Activated CD4-positive, alpha-beta T cell treated with anti-CD3 and anti-CD28 coated beads, Interleukin-2, amount 50 U/mL, for 16 hours (primary cell): ENCODE results near the gene MAP6D1.
"Not testable (repeated sequence)": the region's sequence is repeated elsewhere in the genome, so short reads cannot be mapped to it uniquely, and the experiment has no call there.

ENCODE experiments used
- DNase-seq: peaks from one replicate; pipeline ENCODE4 v3.0.0-alpha.2; 2020

MAP6D1 gene

GRCh38 chr3:183796372-183796771 lies 29.0 kb downstream of the MAP6D1 start:
- DNase-seq = no peak

- no peak for DNase-seq
Measured at GRCh38 chr3:183794452-183794851, 30.9 kb downstream of the MAP6D1 start.

GRCh38 chr3:183792976-183793375 lies 32.4 kb downstream of the MAP6D1 start:
- no peak for DNase-seq

GRCh38 chr3:183790700-183791099 lies 34.7 kb downstream of the MAP6D1 start:
- no peak for DNase-seq

GRCh38 chr3:183789826-183790225 lies 35.6 kb downstream of the MAP6D1 start:
- DNase-seq = no peak

GRCh38 chr3:183784503-183784902 lies 40.9 kb downstream of the MAP6D1 start:
- not testable (repeated sequence) for DNase-seq

GRCh38 chr3:183782576-183783276 lies 42.7 kb downstream of the MAP6D1 start:
- DNase-seq = no peak

GRCh38 chr3:183781246-183781645 lies 44.1 kb downstream of the MAP6D1 start:
- no peak for DNase-seq

- no peak for DNase-seq
Measured at GRCh38 chr3:183779896-183780465, 45.4 kb downstream of the MAP6D1 start.

- DNase-seq = no peak
Measured at GRCh38 chr3:183777016-183777618, 48.3 kb downstream of the MAP6D1 start.

- DNase-seq = not testable (repeated sequence)
Measured at GRCh38 chr3:183776451-183776850, 48.9 kb downstream of the MAP6D1 start.

GRCh38 chr3:183775781-183776180 lies 49.6 kb downstream of the MAP6D1 start:
- no peak for DNase-seq

- no peak for DNase-seq
Measured at GRCh38 chr3:183774631-183775030, 50.7 kb downstream of the MAP6D1 start.

GRCh38 chr3:183769453-183769852 lies 55.9 kb downstream of the MAP6D1 start:
- no peak for DNase-seq

- no peak for DNase-seq
Measured at GRCh38 chr3:183768114-183768513, 57.3 kb downstream of the MAP6D1 start.

- peak; percentile 76 for DNase-seq
Measured at GRCh38 chr3:183766745-183767606, 58.4 kb downstream of the MAP6D1 start.

GRCh38 chr3:183766107-183766506 lies 59.3 kb downstream of the MAP6D1 start:
- DNase-seq = no peak
